ENCODE results near the gene TIGD1.

GRCh38 chr2:232573042-232573441 is 22.7 kb upstream of the TIGD1 start:
- TF ChIP-seq, protein P1, sequence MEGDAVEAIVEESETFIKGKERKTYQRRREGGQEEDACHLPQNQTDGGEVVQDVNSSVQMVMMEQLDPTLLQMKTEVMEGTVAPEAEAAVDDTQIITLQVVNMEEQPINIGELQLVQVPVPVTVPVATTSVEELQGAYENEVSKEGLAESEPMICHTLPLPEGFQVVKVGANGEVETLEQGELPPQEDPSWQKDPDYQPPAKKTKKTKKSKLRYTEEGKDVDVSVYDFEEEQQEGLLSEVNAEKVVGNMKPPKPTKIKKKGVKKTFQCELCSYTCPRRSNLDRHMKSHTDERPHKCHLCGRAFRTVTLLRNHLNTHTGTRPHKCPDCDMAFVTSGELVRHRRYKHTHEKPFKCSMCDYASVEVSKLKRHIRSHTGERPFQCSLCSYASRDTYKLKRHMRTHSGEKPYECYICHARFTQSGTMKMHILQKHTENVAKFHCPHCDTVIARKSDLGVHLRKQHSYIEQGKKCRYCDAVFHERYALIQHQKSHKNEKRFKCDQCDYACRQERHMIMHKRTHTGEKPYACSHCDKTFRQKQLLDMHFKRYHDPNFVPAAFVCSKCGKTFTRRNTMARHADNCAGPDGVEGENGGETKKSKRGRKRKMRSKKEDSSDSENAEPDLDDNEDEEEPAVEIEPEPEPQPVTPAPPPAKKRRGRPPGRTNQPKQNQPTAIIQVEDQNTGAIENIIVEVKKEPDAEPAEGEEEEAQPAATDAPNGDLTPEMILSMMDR (optimal IDR thresholded peaks at IDR 0.05 in 1 of 3, IDR thresholded peaks at IDR 0.05 in 1 of 3, conservative IDR thresholded peaks at IDR 0.05 in 1 of 3; ENCODE audit: extremely low read depth in 1 of 3, insufficient read depth in 2 of 3, low read length in 3 of 3) = no peak
- no peak for TF ChIP-seq EZH2 (IDR thresholded peaks at IDR 0.05; ENCODE audit: low read length)

All from keratinocyte (primary cell).